Gastrocnemius medialis (tissue), 4 donors: ENCODE data around the gene UPK3A.

Experiments used
- POLR2A ChIP-seq, 2 donors: fragments of 450-650 bp; IDR thresholded peaks; one replicate each; pipeline ENCODE4 v1.6.1; 2017; ENCODE audit warnings: antibody characterized with exemption in 2 of 2, mild to moderate bottlenecking in 2 of 2, moderate library complexity in 2 of 2
- TF ChIP-seq, protein P1 (sequence below), 5 experiments: fragments of 450-650 bp in 3 of 5; fragments of 200-600 bp in 2 of 5; sonication (generic) in 2 of 5; IDR thresholded peaks in 4 of 5; conservative IDR thresholded peaks in 1 of 5; 1 replicate in 4 of 5; 2 replicates in 1 of 5; pipeline ENCODE4 v1.5.1; 2016 to 2019; ENCODE audit warnings: antibody characterized with exemption in 5 of 5, mild to moderate bottlenecking in 3 of 5, moderate library complexity in 3 of 5

DNA sequence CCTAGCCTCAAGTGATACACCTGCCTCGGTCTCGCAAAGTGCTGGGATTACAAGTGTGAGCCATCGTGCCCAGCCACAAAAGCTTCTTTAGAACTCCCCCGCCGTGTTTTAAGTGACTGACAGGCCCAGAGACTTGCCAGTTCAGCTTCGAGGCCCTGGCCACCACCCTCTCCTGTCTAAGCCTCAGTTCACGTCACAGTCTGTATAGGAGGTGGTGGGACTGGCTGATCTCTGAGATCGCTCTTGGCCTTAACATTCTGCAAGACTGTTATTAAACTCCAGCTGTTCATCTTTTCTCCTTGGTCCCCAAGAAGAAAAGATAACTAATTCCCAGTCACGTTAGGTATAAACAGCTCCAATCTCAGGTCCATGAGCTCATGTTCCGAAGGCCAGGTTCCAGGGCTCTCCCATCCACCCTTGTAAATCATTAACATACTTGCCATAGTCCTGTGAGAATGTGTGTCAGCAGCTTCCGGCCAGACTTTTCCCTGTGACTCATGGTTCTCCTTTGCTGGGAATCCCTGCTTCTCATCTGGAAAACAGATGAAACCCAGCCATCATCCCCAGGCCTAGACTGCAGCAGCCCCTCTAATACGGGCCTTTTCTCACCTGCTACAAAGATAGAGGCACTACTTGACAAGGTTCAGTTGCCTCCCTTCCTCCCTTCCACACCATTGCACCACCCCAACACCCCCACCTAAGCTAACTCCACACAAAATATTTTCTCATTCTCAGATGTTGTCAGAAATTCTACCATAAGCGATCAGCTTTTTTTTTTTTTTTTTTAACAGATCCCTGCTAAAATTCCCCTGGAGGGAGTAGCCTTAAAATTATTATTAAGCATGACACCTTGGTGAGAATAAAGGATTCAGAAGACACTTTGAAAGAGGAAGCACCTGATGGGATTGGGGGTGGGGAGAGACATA is 38.4 kb upstream of the UPK3A start:
- TF ChIP-seq, protein P1, sequence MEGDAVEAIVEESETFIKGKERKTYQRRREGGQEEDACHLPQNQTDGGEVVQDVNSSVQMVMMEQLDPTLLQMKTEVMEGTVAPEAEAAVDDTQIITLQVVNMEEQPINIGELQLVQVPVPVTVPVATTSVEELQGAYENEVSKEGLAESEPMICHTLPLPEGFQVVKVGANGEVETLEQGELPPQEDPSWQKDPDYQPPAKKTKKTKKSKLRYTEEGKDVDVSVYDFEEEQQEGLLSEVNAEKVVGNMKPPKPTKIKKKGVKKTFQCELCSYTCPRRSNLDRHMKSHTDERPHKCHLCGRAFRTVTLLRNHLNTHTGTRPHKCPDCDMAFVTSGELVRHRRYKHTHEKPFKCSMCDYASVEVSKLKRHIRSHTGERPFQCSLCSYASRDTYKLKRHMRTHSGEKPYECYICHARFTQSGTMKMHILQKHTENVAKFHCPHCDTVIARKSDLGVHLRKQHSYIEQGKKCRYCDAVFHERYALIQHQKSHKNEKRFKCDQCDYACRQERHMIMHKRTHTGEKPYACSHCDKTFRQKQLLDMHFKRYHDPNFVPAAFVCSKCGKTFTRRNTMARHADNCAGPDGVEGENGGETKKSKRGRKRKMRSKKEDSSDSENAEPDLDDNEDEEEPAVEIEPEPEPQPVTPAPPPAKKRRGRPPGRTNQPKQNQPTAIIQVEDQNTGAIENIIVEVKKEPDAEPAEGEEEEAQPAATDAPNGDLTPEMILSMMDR (IDR thresholded peaks at IDR 0.05 in 4 of 5, conservative IDR thresholded peaks at IDR 0.05 in 1 of 5): no peak
- no peak for TF ChIP-seq POLR2A (IDR thresholded peaks at IDR 0.05)
